Stimulated activated CD4-positive, alpha-beta T cell treated with anti-CD3 and anti-CD28 coated beads, Interleukin-4, amount 100 ng/mL, for 48 hours (primary cell): ENCODE results near the gene NSG1.
A peak's percentile ranks its signal among the peaks of the same experiment; 100 is the strongest.
"Not testable (repeated sequence)": the region's sequence is repeated elsewhere in the genome, so short reads cannot be mapped to it uniquely, and the experiment has no call there.

Experiments
- DNase-seq, 2 donors: peaks; one replicate each; pipeline ENCODE4 v3.0.0-alpha.2; 2020; ENCODE audit warnings: low read depth in 2 of 2

Gene NSG1

GRCh38 chr4:4386736-4387392, at the start of gene NSG1:
Gene NSG1, plus strand, starts transcription at chr4:4387102. Its CDS starts 528 bp downstream, at chr4:4387630.
- DNase-seq = peak; percentile 20 to 34

- DNase-seq = no peak
Observed at GRCh38 chr4:4338210-4339001, 48.5 kb upstream of the NSG1 start.

GRCh38 chr4:4339504-4340085, 47.3 kb upstream of the NSG1 start:
- no peak for DNase-seq

GRCh38 chr4:4341861-4342650, 44.8 kb upstream of the NSG1 start:
- no peak for DNase-seq

- DNase-seq = no peak
Observed at GRCh38 chr4:4343038-4343437, 43.9 kb upstream of the NSG1 start.

- DNase-seq = no peak
Observed at GRCh38 chr4:4344915-4345527, 41.9 kb upstream of the NSG1 start.

GRCh38 chr4:4347585-4347984, 39.3 kb upstream of the NSG1 start:
- no peak for DNase-seq

- not testable (repeated sequence) for DNase-seq
Observed at GRCh38 chr4:4348585-4348984, 38.3 kb upstream of the NSG1 start.

- no peak for DNase-seq
Observed at GRCh38 chr4:4349867-4350266, 37.0 kb upstream of the NSG1 start.

- no peak for DNase-seq
Observed at GRCh38 chr4:4350909-4351308, 36.0 kb upstream of the NSG1 start.

GRCh38 chr4:4355302-4355701, 31.6 kb upstream of the NSG1 start:
- DNase-seq = no peak

GRCh38 chr4:4356106-4357041, 30.5 kb upstream of the NSG1 start:
- DNase-seq = no peak

- DNase-seq = no peak
Observed at GRCh38 chr4:4358093-4358854, 28.6 kb upstream of the NSG1 start.

- no peak for DNase-seq
Observed at GRCh38 chr4:4361883-4362282, 25.0 kb upstream of the NSG1 start.

GRCh38 chr4:4362991-4363697, 23.8 kb upstream of the NSG1 start:
- no peak for DNase-seq

GRCh38 chr4:4364061-4364460, 22.8 kb upstream of the NSG1 start:
- no peak for DNase-seq

GRCh38 chr4:4364486-4365208, 22.3 kb upstream of the NSG1 start:
- DNase-seq = no peak

GRCh38 chr4:4368809-4369580, 17.9 kb upstream of the NSG1 start:
- no peak for DNase-seq
